Liver (tissue), 9 donors: ENCODE measurements around the gene AGTRAP. TPM values are rescaled to one million over a fixed set of nuclear protein-coding genes. Genes with fewer than 3 reads are reported as not detected.

Experiments used
- DNase-seq: peaks from one replicate; pipeline ENCODE4 v3.0.0-alpha.2; 2017; ENCODE audit warnings: low spot score
- H3K27ac ChIP-seq, 2 donors: one replicate each; pipeline ENCODE4 v1.7.0; 2013; ENCODE audit warnings: inconsistent platforms in 2 of 2, low read length in 2 of 2, control low read depth in 1 of 2, low read depth in 1 of 2, mild to moderate bottlenecking in 1 of 2
- H3K27me3 ChIP-seq, 4 donors: one replicate each; pipeline versions ENCODE4 v1.6.1 to v1.7.0; 2013; ENCODE audit warnings: low read length in 3 of 4, inconsistent platforms in 1 of 4, mild to moderate bottlenecking in 1 of 4, moderate library complexity in 1 of 4; ENCODE audit not compliant: control insufficient read depth in 4 of 4, insufficient read depth in 4 of 4
- H3K36me3 ChIP-seq, 4 donors: one replicate each; pipeline versions ENCODE4 v1.6.1 to v1.7.0; 2013; ENCODE audit warnings: low read length in 3 of 4, mild to moderate bottlenecking in 3 of 4, low read depth in 1 of 4, moderate library complexity in 1 of 4; ENCODE audit not compliant: control insufficient read depth in 4 of 4, insufficient read depth in 3 of 4
- H3K4me1 ChIP-seq, 4 donors: one replicate each; pipeline versions ENCODE4 v1.6.1 to v1.7.0; 2013; ENCODE audit warnings: low read length in 3 of 4, mild to moderate bottlenecking in 3 of 4, moderate library complexity in 1 of 4; ENCODE audit not compliant: control insufficient read depth in 4 of 4, insufficient read depth in 4 of 4
- H3K4me3 ChIP-seq, 3 donors: one replicate each; pipeline versions ENCODE4 v1.6.1 to v1.7.0; 2013; ENCODE audit warnings: low read length in 3 of 3, control low read depth in 1 of 3, low read depth in 1 of 3, mild to moderate bottlenecking in 1 of 3
- H3K9ac ChIP-seq, 2 donors: one replicate each; pipeline ENCODE4 v1.7.0; 2013; ENCODE audit warnings: low read length in 2 of 2, mild to moderate bottlenecking in 2 of 2, moderate library complexity in 2 of 2, control low read depth in 1 of 2, low read depth in 1 of 2
- H3K9me3 ChIP-seq, 4 donors: one replicate each; pipeline versions ENCODE4 v1.6.1 to v1.7.0; 2013; ENCODE audit warnings: low read length in 3 of 4; ENCODE audit not compliant: control insufficient read depth in 4 of 4
- CTCF ChIP-seq: fragments of 150-350 bp; IDR thresholded peaks from 2 replicates; pipeline ENCODE4 v1.5.1; 2017; ENCODE audit warnings: improper control_type of control experiment, low read depth, low read length; ENCODE audit not compliant: missing input control
- EGR1 ChIP-seq, 2 donors: IDR thresholded peaks; 2 replicates each; pipeline ENCODE4 v1.6.1; 2016 to 2018; ENCODE audit warnings: antibody characterized with exemption in 2 of 2, low read depth in 2 of 2
- FOXA1 ChIP-seq: IDR thresholded peaks from 2 replicates; pipeline ENCODE4 v1.6.1; 2016; ENCODE audit warnings: antibody characterized with exemption
- FOXA2 ChIP-seq: IDR thresholded peaks from 2 replicates; pipeline ENCODE4 v1.6.1; 2016; ENCODE audit warnings: antibody characterized with exemption
- GABPA ChIP-seq, 2 donors: IDR thresholded peaks in 1 of 2; conservative IDR thresholded peaks in 1 of 2; 2 replicates each; pipeline ENCODE4 v1.6.1; 2016; ENCODE audit warnings: antibody characterized with exemption in 2 of 2, mild to moderate bottlenecking in 1 of 2, moderate library complexity in 1 of 2
- HNF4A ChIP-seq, 2 donors: conservative IDR thresholded peaks; 2 replicates each; pipeline ENCODE4 v1.6.1; 2016; ENCODE audit warnings: antibody characterized with exemption in 2 of 2, mild to moderate bottlenecking in 2 of 2
- HNF4G ChIP-seq: IDR thresholded peaks from 2 replicates; pipeline ENCODE4 v1.6.1; 2016; ENCODE audit warnings: antibody characterized with exemption
- JUND ChIP-seq, 2 donors: IDR thresholded peaks; 2 replicates each; pipeline ENCODE4 v1.6.1; 2016; ENCODE audit warnings: antibody characterized with exemption in 2 of 2
- MAX ChIP-seq: IDR thresholded peaks from 2 replicates; pipeline ENCODE4 v1.6.1; 2016; ENCODE audit warnings: antibody characterized with exemption
- NR2F2 ChIP-seq: IDR thresholded peaks from 2 replicates; pipeline ENCODE4 v1.6.1; 2016; ENCODE audit warnings: antibody characterized with exemption
- RAD21 ChIP-seq, 2 donors: IDR thresholded peaks; 2 replicates each; pipeline ENCODE4 v1.6.1; 2016; ENCODE audit warnings: antibody characterized with exemption in 2 of 2, mild to moderate bottlenecking in 2 of 2
- REST ChIP-seq: IDR thresholded peaks from 2 replicates; pipeline ENCODE4 v1.6.1; 2016; ENCODE audit warnings: antibody characterized with exemption, mild to moderate bottlenecking
- RXRA ChIP-seq, 2 donors: IDR thresholded peaks; 2 replicates each; pipeline ENCODE4 v1.6.1; 2017 to 2018; ENCODE audit warnings: antibody characterized with exemption in 2 of 2, mild to moderate bottlenecking in 1 of 2
- SP1 ChIP-seq: IDR thresholded peaks from 2 replicates; pipeline ENCODE4 v1.6.1; 2018; ENCODE audit warnings: antibody characterized with exemption, mild to moderate bottlenecking
- TAF1 ChIP-seq: conservative IDR thresholded peaks from 2 replicates; pipeline ENCODE4 v1.6.1; 2016; ENCODE audit warnings: antibody characterized with exemption, mild to moderate bottlenecking
- YY1 ChIP-seq: IDR thresholded peaks from 2 replicates; pipeline ENCODE4 v1.6.1; 2016; ENCODE audit warnings: antibody characterized with exemption, mild to moderate bottlenecking
- WGBS: extraction: QIAGEN DNeasy Blood & Tissue Kit; methylation state at CpG from one replicate; pipeline ENCODE4 v1.1.7; 2013; 5-methylcytosine and 5-hydroxymethylcytosine counted together
- polyA plus RNA-seq, 2 donors: library from polyadenylated mRNA; stranded (reverse) in 1 of 2; unstranded in 1 of 2; fragments of 200-250 nt in 1 of 2; fragments of >200 nt in 1 of 2; fragmentation: Nextera tagmentation in 1 of 2; extraction: Ambion mirVana in 1 of 2; gene quantifications; one replicate each; pipeline versions ENCODE4 v1.2.1 to v1.2.3, GENCODE V29; 2013 to 2015
- total RNA-seq, 2 donors: library from RNA; depleted of rRNA; stranded (reverse); fragments of >200 nt; gene quantifications; one replicate each; pipeline ENCODE4 v1.2.3, GENCODE V29; 2014
- TF ChIP-seq, protein P1 (sequence below): IDR thresholded peaks from 2 replicates; pipeline ENCODE4 v1.6.1; 2016; ENCODE audit warnings: antibody characterized with exemption
- TF ChIP-seq, protein P2 (sequence below): IDR thresholded peaks from 2 replicates; pipeline ENCODE4 v1.6.1; 2016; ENCODE audit warnings: antibody characterized with exemption
- donor health status: healthy.
- donor health status: healthy.
- donor health status: healthy.
- donor health status: healthy.
- donor health status: healthy.

AGTRAP gene
- total and polyA plus RNA-seq, 4 donors: 8.5 to 19.3 (median 17.5) TPM

DNA sequence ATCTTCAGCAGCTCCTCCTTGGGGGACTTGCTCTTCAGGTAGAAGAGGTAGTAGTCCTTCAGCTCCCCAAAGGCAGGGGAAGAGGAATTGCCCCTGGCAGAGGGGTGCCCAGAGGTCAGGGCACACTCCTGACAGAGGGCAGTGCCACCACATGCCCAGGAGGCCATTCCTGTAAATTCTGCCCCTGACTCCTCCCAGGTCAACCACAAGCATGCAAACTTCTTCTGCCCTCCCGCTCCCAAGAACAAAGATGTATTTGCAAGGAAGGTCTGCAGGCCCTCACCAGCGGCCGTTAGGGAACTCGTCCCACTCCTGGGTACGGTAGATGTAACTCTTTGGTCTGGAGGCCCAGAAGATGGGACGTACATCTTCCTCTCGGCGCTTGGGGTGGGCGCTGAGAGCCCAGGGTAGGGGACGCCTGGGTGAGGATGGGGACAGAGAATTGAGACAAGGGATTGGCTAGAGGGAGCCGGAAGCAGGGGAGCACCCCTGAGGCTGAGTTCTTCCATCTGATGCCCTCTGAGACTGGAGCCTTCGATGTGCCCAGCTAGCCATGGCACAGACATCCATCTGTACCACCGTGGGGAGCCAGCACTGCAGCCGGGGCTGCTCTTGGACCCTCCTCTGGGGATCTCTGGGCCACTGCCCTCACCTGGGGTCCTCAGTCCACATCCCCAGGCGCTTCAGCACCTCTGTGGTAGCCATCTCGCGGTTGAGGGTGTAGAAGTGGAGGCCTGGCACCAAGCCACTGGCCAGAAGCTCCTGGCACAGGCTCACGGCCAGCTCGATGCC lies 58.7 kb downstream of the AGTRAP start (continued):
- TF ChIP-seq REST (no peak), FOXA2 (no peak), RAD21 (IDR thresholded peaks at IDR 0.05) (no peak), JUND (IDR thresholded peaks at IDR 0.05) (no peak), NR2F2 (no peak), HNF4A (conservative IDR thresholded peaks at IDR 0.05) (no peak), TAF1 (no peak)

- DNase-seq: no peak
- Histone ChIP-seq H3K27me3 (no peaks in the 10 kb centered on the region), H3K4me3 (no peak overlapping the region), H3K9ac (no peak overlapping the region), H3K4me1 (peaks cover 0 to 11% (median 6%) of the 10 kb centered on the region in 4 donors), H3K27ac (no peak overlapping the region), H3K9me3 (no peaks in the 10 kb centered on the region), H3K36me3 (peaks cover 23 to 57% (median 41%) of the 10 kb centered on the region in 4 donors)
- WGBS: 94% methylated on average over 14 of the region's 14 CpGs
- no peak for TF ChIP-seq TAF1
- no peak for TF ChIP-seq MAX
- no peak for TF ChIP-seq RAD21 (IDR thresholded peaks at IDR 0.05)
- no peak for TF ChIP-seq YY1
- TF ChIP-seq RXRA (IDR thresholded peaks at IDR 0.05): no peak
- TF ChIP-seq, protein P1, sequence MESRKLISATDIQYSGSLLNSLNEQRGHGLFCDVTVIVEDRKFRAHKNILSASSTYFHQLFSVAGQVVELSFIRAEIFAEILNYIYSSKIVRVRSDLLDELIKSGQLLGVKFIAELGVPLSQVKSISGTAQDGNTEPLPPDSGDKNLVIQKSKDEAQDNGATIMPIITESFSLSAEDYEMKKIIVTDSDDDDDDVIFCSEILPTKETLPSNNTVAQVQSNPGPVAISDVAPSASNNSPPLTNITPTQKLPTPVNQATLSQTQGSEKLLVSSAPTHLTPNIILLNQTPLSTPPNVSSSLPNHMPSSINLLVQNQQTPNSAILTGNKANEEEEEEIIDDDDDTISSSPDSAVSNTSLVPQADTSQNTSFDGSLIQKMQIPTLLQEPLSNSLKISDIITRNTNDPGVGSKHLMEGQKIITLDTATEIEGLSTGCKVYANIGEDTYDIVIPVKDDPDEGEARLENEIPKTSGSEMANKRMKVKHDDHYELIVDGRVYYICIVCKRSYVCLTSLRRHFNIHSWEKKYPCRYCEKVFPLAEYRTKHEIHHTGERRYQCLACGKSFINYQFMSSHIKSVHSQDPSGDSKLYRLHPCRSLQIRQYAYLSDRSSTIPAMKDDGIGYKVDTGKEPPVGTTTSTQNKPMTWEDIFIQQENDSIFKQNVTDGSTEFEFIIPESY: no peak
- TF ChIP-seq NR2F2: no peak
- TF ChIP-seq REST: no peak
- TF ChIP-seq EGR1 (IDR thresholded peaks at IDR 0.05; ENCODE audit: low read depth in 2 of 2): no peak
- TF ChIP-seq SP1: no peak
- TF ChIP-seq, protein P2, sequence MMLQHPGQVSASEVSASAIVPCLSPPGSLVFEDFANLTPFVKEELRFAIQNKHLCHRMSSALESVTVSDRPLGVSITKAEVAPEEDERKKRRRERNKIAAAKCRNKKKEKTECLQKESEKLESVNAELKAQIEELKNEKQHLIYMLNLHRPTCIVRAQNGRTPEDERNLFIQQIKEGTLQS: no peak
- TF ChIP-seq CTCF: no peak
- TF ChIP-seq HNF4A (conservative IDR thresholded peaks at IDR 0.05): no peak
- no peak for TF ChIP-seq FOXA1
- no peak for TF ChIP-seq JUND (IDR thresholded peaks at IDR 0.05)
- TF ChIP-seq HNF4G: no peak
- TF ChIP-seq GABPA (IDR thresholded peaks at IDR 0.05 in 1 of 2, conservative IDR thresholded peaks at IDR 0.05 in 1 of 2): no peak
- TF ChIP-seq FOXA2: no peak
Observed at GRCh38 chr1:11795238-11795890, 59.4 kb downstream of the AGTRAP start.
